ENCODE results near the gene APRT.

DNA sequence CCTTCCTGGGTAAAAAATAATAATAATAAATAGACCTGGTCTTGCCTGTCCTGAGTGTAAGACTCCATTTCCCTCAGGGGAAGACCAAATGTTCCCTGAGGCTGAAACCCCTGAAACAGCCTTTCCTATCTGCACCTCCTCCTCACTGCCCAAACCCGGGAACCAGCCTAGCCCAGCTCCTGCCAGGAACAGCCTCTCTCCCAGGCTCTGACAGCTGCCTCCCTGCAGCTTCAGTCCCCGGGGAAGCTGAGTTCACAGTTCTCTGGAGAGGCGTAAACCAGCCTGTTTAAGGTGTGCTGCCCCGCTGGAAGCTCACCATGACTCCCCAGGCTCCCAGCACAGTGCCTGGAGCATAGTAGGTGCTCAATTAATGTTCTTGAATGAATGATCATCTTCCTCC, 15.4 kb downstream of the APRT start:
- TF ChIP-seq CTCF (IDR thresholded peaks at IDR 0.05) (no peak), EP300 (IDR thresholded peaks at IDR 0.05) (no peak)
